DMS 273 treated with DMSO at 0.1 percent for 48 hours (cell line): ENCODE measurements around the gene WNT10A.

Source experiments
- DNase-seq: peaks from one replicate; lab custom pipeline; 2025; lab: John Stamatoyannopoulos, UW

The WNT10A gene

GRCh38 chr2:218857371-218858137, 23.1 kb upstream of the WNT10A start:
- peak; percentile 10 for DNase-seq

DNA sequence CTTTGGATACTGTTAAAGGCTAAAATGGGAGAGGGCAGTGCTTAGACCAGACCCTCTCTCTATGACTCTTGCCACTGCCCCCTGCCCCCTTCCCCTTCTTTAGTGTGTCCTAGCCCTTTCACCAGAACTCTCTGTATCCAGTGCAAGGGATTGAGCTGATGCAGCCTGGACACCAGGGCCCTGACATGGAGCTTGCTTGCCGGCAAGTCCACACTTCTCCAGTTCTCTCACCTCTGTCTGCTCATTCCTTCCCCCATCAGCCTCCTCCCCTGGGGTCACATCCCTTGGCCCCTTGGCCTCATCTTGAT, 22.6 kb upstream of the WNT10A start:
- no peak for DNase-seq

- no peak for DNase-seq
Observed at GRCh38 chr2:218858671-218859555, 21.7 kb upstream of the WNT10A start.

- no peak for DNase-seq
Observed at GRCh38 chr2:218859556-218859987, 21.1 kb upstream of the WNT10A start, which contains the start of gene WNT6. TSS of gene WNT6 (plus strand) at chr2:218859805. CDS start at chr2:218860038, 233 bp downstream.

- DNase-seq: no peak
Observed at GRCh38 chr2:218859988-218860831, 20.4 kb upstream of the WNT10A start.

DNA sequence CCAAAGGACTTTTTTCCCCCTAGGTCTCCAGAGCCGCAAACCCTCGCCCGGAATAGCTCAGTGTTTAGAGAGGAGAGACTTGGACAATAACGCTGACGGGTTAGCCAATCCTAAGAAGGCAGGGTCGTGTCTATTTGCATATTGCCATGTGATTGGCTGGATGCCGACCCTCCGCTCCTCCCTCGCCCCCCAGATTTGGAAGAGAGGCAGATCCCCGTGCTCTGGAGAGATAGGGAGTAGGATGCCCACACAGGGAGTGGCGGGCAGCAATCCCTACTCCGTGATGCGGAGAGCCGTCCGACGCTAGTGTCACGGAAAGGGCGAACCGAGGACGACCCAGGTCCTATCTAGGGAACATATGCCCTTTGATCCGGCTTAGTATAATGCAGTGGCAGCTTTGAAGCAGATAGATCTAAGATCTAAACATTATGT, 19.7 kb upstream of the WNT10A start:
- peak; percentile 91 for DNase-seq

- no peak for DNase-seq
Observed at GRCh38 chr2:218861645-218862318, 18.9 kb upstream of the WNT10A start.

GRCh38 chr2:218863021-218863520, 17.6 kb upstream of the WNT10A start:
- DNase-seq: no peak

DNA sequence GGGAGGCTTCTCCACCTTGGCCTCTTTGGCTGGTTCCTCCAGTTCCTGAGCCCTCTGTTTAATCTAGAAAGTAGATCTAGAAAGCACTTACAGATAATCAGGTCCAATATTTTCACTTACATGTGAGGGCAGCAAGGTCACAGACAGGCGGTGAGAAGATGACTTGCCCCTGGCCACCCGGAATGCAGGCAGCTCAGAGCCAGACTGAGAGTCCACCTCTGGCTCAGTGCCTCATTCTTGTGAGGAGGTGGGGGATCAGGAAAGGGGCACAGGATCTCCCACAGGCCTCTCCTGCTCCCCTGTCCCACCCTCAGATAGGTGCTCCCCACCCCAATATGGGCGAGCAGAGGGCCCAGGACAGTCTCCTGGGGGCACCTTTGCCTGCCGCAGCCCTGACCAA, 15.3 kb upstream of the WNT10A start:
- no peak for DNase-seq

DNA sequence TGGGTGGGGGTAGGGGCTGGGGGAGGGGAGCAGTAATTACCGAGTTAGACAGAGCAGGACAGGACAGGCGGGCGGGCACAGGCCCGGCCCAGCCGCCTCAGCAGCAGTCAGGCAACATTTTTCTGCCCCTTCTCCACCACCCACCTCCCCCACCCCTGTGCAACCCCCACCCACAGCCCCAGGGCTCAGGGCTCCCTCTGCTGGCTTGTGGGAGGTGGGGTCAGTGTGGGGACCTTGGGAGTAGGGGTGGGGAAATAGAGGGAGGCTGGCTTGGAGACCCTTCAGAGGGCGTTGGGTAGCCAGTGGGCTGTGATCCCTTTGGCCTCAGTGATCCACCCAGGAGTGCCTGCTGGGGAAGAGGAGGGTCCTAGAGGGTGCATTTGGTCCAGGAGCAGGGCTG, 14.7 kb upstream of the WNT10A start:
- DNase-seq: no peak

GRCh38 chr2:218867900-218868299, 12.8 kb upstream of the WNT10A start:
- DNase-seq: no peak

DNA sequence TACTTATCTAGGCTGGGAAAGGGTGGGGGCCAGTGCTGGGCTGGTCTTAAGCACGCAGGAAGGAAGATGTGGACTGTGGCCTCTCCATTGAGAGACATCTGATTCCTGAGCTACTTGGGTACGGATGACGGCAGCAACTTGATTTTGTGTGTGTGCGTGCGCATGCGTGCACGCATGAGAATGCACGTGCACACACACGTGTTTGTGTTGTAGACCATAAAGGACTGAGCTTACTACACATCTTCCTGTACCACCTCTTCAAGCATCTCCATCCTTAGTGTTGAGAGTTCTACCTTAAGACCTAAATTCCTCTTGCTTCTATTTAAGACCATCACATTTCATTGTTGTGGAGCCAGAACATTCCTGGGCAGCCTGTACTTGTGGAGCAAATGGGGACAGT, 11.6 kb upstream of the WNT10A start:
- no peak for DNase-seq

GRCh38 chr2:218870984-218871344, 9.7 kb upstream of the WNT10A start:
- no peak for DNase-seq

DNA sequence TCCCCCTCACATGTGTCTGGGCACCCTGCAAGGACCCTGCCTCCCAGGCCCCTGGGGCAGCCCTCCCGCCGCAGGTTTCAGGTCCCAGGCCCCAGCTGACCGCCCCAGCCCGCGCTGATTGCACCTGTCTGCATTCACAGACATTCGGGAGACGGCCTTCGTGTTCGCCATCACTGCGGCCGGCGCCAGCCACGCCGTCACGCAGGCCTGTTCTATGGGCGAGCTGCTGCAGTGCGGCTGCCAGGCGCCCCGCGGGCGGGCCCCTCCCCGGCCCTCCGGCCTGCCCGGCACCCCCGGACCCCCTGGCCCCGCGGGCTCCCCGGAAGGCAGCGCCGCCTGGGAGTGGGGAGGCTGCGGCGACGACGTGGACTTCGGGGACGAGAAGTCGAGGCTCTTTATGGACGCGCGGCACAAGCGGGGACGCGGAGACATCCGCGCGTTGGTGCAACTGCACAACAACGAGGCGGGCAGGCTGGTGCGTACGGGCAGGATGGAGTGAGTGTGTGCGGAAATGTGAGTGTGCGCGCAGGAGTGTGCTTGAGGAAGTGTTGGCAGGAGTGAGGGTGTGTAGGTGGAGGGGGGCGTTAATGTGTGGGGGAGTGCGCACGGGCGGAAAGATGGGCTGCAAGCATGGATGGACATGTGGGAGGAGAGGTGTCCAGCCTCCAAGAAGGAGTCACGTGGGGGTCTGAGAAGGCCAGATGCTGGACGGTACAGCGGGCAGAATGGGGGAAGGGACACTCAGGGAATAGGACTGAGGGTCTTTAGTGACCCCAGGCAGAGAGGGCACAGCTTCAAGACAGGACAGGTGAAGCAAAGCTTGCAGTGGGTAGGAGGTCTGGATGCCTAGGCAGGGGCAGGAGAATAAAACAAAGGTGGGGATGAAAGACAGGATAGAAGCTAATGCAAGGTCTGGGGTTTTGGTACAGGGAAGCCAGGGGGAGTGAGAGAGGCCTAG, 9.0 kb upstream of the WNT10A start:
- DNase-seq: no peak

DNA sequence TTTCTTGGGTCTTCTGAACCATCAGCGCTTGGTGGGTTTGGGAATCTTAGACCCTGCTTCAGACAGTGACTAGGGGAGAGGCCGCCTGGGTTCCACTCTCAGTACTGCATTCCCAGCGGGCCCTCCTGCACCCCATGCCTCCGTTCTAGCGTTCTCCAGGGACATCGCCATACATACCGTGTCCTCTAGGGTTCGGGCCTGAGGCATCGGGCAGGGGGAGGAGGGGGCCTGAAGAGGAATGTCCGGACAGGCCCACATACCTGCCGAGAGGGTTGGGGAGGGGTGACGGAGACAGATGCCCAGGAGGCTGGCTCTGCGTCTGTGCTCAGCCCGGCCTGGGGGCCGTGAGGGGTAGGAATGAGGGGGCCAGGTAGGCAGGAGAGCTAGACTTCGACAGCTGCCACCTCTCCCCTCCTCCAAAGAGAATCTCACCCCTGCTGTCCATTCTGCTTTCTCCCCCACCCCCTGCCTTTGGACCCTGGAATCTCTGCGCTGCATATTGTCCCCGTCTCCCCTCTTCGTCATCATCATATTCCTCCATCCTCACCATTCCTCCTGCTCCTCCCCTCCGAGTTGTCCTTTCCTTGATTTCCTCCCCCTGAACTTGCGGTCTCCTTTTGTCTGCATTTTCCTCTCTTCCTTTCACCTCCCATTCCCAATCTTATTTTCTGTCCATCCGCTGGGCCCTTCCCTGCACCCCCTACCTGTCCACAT, 7.8 kb upstream of the WNT10A start:
- DNase-seq: no peak

DNA sequence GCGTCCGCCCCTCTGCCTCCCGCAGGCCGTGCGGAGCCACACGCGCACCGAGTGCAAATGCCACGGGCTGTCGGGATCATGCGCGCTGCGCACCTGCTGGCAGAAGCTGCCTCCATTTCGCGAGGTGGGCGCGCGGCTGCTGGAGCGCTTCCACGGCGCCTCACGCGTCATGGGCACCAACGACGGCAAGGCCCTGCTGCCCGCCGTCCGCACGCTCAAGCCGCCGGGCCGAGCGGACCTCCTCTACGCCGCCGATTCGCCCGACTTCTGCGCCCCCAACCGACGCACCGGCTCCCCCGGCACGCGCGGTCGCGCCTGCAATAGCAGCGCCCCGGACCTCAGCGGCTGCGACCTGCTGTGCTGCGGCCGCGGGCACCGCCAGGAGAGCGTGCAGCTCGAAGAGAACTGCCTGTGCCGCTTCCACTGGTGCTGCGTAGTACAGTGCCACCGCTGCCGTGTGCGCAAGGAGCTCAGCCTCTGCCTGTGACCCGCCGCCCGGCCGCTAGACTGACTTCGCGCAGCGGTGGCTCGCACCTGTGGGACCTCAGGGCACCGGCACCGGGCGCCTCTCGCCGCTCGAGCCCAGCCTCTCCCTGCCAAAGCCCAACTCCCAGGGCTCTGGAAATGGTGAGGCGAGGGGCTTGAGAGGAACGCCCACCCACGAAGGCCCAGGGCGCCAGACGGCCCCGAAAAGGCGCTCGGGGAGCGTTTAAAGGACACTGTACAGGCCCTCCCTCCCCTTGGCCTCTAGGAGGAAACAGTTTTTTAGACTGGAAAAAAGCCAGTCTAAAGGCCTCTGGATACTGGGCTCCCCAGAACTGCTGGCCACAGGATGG, 7.1 kb upstream of the WNT10A start:
- DNase-seq: no peak

DNA sequence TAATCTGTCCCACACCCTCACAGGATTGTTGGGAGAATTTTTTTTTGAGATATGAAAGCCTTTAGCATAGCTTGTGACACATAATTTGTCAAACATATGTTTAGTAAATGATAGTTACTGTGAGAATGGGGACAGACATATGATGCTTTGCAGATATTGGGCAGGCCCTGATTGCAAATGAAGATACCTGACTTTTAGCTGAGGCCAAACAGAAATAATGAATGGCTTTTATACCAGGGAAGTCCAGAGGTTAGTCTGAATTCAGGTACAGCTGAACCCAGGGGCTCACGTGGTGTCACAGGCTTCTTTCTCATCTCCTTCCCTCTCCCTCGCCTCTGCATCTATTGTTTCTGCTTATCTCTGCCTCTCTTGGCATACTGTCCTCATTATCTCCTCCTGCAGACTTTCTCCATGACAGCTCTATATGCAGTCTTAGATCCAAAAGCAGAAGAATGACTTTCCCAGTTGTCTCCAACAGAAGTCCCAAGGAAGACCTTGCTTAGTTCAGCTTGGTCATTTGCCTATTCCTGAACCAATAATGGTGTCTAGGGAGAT, 4.9 kb upstream of the WNT10A start:
- DNase-seq: no peak

GRCh38 chr2:218876562-218877219, 4.0 kb upstream of the WNT10A start:
- peak; percentile 46 for DNase-seq
